DMS53 treated with DMSO at 0.1 percent for 48 hours (cell line): ENCODE data around the gene CT45A1.
"Not testable (repeated sequence)": the region's sequence is repeated elsewhere in the genome, so short reads cannot be mapped to it uniquely, and the experiment has no call there.

Source experiments
- DNase-seq: peaks from one replicate; lab custom pipeline; 2025; ENCODE audit not compliant: unreplicated experiment; lab: John Stamatoyannopoulos, UW

CT45A1 gene, protein sequence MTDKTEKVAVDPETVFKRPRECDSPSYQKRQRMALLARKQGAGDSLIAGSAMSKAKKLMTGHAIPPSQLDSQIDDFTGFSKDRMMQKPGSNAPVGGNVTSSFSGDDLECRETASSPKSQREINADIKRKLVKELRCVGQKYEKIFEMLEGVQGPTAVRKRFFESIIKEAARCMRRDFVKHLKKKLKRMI

DNA sequence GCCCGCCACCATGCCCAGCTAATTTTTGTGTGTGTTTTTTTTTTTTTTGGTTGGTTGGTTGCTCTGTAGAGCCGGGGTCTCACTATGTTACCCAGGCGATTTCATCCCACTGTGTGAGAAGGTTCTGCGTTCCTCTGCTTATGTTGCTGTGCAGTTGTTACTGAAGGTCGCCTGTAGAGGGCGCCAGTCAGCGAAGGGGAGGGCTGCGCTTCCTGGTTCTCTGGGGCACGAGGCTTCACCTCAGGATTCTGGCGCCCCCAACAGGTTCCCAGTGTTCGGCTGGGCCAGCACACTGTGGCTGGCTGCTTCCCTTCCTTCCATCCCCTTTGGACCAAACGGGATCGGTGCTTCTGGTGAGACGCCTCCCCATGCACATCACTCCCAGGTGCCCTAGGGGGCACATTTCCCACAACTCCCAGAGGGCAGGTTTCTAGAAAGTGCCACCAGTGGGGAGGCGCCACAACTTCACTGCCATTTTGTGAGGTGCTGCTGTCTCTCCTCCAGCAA lies at the start of gene CT45A1:
TSS of gene CT45A1 (plus strand) at position 457 of the 507 bp plus-strand sequence. CDS start 5,302 bp downstream, outside the sequence.
- DNase-seq, result not testable (repeated sequence)

DNA sequence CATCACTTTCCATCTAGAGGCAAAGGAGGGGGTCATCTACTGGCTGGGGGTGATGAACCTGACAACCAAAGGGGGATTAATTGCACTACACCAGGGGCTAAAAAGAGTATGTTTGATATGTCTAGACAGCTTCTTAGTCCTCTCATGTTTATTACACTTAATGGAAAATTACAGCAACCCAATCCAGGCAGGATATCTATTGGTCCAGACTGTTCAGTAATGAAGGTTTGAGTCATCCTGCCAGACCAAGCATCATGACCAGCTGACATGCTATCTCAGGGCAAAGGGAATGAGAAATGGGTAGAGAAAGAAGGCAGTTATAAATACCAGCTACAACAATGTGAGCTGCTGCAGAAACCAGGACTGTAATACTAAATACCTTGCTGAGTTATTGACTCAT lies 40.5 kb upstream of the CT45A1 start:
- DNase-seq, result not testable (repeated sequence)

GRCh38 chrX:135688137-135688536 lies 25.3 kb upstream of the CT45A1 start:
- peak; percentile 0 for DNase-seq

DNA sequence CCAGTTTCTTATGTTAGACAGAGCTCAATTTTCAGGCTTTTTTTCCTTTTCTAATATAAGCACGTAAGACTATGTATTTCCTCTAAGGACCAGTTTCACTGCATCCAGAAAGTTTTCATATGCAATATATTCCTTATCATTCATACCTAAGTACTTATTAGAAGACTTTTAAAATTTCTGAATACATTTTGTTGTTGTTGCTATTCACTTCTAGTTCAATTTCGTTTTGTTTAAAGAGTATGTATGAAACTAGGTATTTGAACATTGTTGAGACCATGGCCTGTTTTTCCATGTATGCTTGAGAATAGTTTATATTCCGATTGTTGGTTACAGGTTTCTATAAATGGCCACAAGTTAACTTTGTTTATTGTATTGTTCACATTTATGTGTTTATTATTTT lies 18.0 kb upstream of the CT45A1 start:
- no peak for DNase-seq

DNA sequence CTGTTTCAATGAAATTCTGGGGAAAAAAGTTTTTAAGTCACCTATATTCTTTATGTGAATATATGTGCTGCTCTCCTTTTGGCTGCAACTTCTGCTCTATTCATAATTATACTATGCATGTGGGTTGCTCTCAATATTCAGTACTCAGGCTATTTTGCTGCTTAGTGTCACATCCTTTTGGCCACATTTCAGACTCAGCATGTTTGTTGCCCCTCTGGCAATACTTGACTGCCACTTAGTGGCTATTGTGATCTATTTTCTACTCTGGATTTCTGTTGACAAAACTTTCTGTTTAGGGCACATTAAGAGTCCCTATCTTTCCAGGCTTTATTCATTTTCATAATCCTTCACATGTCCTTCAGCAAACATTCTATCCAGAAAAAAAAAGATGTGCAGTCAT lies 15.8 kb upstream of the CT45A1 start:
- peak; percentile 2 for DNase-seq

DNA sequence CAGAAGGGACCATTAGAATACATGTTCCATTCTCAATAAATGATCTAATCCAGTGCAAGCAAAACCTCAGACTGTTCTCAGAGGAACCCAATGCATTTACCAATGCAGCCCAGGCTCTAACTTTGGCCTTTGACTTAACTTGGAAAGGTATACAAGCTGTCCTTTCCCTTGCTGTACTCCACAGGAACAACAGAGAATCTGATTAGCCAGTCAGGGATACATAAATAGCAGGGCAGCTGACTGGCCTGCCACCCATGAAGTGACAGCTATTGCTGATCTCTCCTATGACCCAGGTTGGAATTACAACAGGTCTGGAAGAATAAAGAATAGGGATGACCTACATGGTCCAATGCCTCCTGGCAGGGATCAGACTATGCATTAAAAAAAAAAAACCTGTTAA lies 14.5 kb upstream of the CT45A1 start:
- DNase-seq, result no peak

DNA sequence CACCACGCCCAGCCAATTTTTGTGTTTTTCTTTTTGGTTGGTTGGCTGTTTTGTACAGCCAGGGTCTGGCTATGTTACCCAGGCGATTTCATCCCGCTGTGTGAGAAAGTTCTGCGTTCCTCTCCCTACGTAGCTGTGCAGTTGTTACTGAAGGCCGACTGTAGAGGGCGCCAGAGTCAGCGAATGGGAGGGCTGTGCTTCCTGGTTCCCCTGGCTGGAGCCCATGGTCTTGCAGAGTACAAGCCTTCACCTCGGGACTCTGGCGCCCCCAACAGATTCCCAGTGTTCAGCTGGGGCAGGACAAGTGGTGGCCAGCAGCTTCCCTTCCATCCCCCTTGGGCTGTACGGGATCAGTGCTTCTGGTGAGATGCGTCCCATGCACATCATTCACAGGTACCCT lies 5.6 kb upstream of the CT45A1 start:
- peak; percentile 18 for DNase-seq

DNA sequence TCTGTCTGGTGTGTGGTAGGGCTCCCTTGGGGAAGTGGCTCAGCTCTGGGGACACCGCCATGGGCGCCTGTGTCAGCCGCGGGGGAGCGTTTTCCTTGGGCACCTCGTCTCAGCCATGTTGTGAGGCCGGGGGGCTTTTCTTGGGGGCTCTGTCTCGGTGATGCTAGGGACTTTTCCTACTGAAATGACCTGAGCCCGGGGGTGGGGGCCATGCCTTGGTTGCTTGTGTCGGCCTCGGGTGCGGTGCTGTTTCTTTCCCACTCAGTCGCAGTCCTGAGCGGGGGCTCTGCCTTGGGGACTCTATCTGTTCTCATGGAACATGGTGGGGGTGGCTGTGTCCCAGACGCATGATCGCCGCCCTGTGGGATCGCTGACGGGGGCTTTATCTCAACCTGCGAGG lies 356 bp downstream of the CT45A1 start:
- no peak for DNase-seq

- not testable (repeated sequence) for DNase-seq
These were observed 21.2 kb downstream of the CT45A1 start for GRCh38 chrX:135734666-135735065.

- DNase-seq, result no peak
These were observed 24.1 kb downstream of the CT45A1 start for GRCh38 chrX:135737366-135738071.

GRCh38 chrX:135740681-135741149 lies 27.3 kb downstream of the CT45A1 start:
- DNase-seq, result no peak

- no peak for DNase-seq
These were observed 27.8 kb downstream of the CT45A1 start for GRCh38 chrX:135741192-135741715.

DNA sequence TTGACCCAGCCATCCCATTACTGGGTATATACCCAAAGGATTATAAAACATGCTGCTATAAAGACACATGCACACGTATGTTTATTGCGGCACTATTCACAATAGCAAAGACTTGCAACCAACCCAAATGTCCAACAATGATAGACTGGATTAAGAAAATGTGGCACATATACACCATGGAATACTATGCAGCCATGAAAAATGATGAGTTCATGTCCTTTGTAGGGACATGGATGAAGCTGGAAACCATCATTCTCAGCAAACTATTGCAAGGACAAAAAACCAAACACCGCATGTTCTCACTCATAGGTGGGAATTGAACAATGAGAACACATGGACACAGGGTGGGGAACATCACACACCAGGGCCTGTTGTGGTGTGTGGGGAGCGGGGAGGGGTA lies 31.3 kb downstream of the CT45A1 start:
- DNase-seq, result not testable (repeated sequence)

DNA sequence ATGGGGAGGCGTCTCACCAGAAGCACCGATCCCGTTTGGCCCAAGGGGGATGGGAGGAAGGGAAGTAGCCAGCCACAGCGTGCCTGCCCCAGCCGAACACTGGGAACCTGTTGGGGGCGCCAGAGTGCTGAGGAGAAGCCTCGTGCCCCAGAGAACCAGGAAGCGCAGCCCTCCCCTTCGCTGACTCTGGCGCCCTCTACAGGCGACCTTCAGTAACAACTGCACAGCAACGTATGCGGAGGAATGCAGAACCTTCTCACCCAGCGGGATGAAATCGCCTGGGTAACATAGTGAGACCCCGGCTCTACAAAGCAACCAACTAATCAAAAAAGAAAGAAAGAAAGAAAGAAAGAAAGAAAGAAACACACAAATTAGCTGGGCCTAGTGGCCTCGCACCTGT lies 54.7 kb downstream of the CT45A1 start, which contains the start of gene CT45A3:
TSS of gene CT45A3 (minus strand) at position 101 of the 400 bp plus-strand sequence. CDS start 3,747 bp downstream, outside the sequence.
- DNase-seq, result not testable (repeated sequence)
